Spleen (tissue), 11 donors: ENCODE results near the gene P2RY2. TPM values are rescaled to one million over a fixed set of nuclear protein-coding genes. Genes with fewer than 3 reads are reported as not detected.

Source experiments
- DNase-seq: peaks from one replicate; pipeline ENCODE4 v3.0.0-alpha.2; 2020
- H3K27ac ChIP-seq, 8 donors: fragments of 200-600 bp; sonication (generic) in 7 of 8; 1 replicate in 4 of 8; 2 replicates in 4 of 8; pipeline versions ENCODE4 v1.5.0 to v1.8.0; 2016 to 2021; ENCODE audit warnings: inconsistent platforms in 4 of 8, mild to moderate bottlenecking in 4 of 8, moderate library complexity in 1 of 8
- H3K27me3 ChIP-seq, 7 donors: fragments of 200-600 bp; sonication (generic) in 6 of 7; replicated peaks in 1 of 7; 1 replicate in 4 of 7; 2 replicates in 3 of 7; pipeline versions ENCODE4 v1.5.0 to v1.8.0; 2016 to 2021; ENCODE audit warnings: inconsistent platforms in 3 of 7, mild to moderate bottlenecking in 1 of 7
- H3K36me3 ChIP-seq, 6 donors: fragments of 200-600 bp; sonication (generic) in 5 of 6; 1 replicate in 4 of 6; 2 replicates in 2 of 6; pipeline versions ENCODE4 v1.5.0 to v1.8.0; 2016 to 2021; ENCODE audit warnings: inconsistent platforms in 2 of 6
- H3K4me1 ChIP-seq, 6 donors: fragments of 200-600 bp; sonication (generic) in 5 of 6; 1 replicate in 3 of 6; 2 replicates in 3 of 6; pipeline versions ENCODE4 v1.5.0 to v1.8.0; 2016 to 2021; ENCODE audit warnings: inconsistent platforms in 3 of 6
- H3K4me3 ChIP-seq, 8 donors: fragments of 200-600 bp; sonication (generic) in 7 of 8; 1 replicate in 4 of 8; 2 replicates in 4 of 8; pipeline versions ENCODE4 v1.5.0 to v1.8.0; 2016 to 2021; ENCODE audit warnings: inconsistent platforms in 4 of 8, mild to moderate bottlenecking in 4 of 8, moderate library complexity in 2 of 8
- H3K9me3 ChIP-seq, 8 donors: fragments of 200-600 bp; sonication (generic) in 7 of 8; 1 replicate in 4 of 8; 2 replicates in 4 of 8; pipeline versions ENCODE4 v1.5.0 to v1.8.0; 2016 to 2021; ENCODE audit warnings: inconsistent platforms in 4 of 8
- POLR2A ChIP-seq, 3 donors: fragments of 450-650 bp; IDR thresholded peaks; one replicate each; pipeline ENCODE4 v1.5.1; 2017; ENCODE audit warnings: antibody characterized with exemption in 3 of 3, mild to moderate bottlenecking in 1 of 3
- POLR2AphosphoS5 ChIP-seq, 3 donors: sonication (generic); formaldehyde crosslinking; IDR thresholded peaks; one replicate each; pipeline ENCODE4 v1.5.1; 2017; ENCODE audit warnings: antibody characterized with exemption in 3 of 3
- WGBS, 5 donors: extraction: QIAGEN DNeasy Blood & Tissue Kit in 3 of 5; methylation state at CpG; one replicate each; pipeline versions ENCODE4 v1.1.5 to v1.1.7; 2013 to 2018; 5-methylcytosine and 5-hydroxymethylcytosine counted together
- intact Hi-C: fragments of 100-400 bp; cut with DNase I; formaldehyde crosslinking; loops from one replicate; pipeline ENCODE4 v1.15.0; 2023; ENCODE audit warnings: low total_unique reads
- polyA plus RNA-seq, 3 donors: library from polyadenylated mRNA; stranded (reverse); fragments of 200-250 nt; gene quantifications; one replicate each; pipeline ENCODE4 v1.2.1, GENCODE V29; 2013
- total RNA-seq, 7 donors: library from RNA; depleted of rRNA in 3 of 7; stranded (reverse); fragments of >200 nt in 3 of 7; fragmentation: NEBNext Ultra II Directional in 4 of 7; extraction: Animal tissue kit (Norgen Biotek cat#: 25700) in 4 of 7; gene quantifications; one replicate each; pipeline versions ENCODE4 v1.1.0 to v1.2.1, GENCODE V29; 2016 to 2021
- TF ChIP-seq, protein P1 (sequence below), 11 experiments: fragments of 200-600 bp in 7 of 11; fragments of 450-650 bp in 4 of 11; sonication (generic) in 4 of 11; IDR thresholded peaks in 8 of 11; conservative IDR thresholded peaks in 3 of 11; 1 replicate in 7 of 11; 2 replicates in 4 of 11; pipeline versions ENCODE4 v1.4.0 to v1.8.0; 2016 to 2021; ENCODE audit warnings: antibody characterized with exemption in 11 of 11, inconsistent platforms in 4 of 11, mild to moderate bottlenecking in 1 of 11
- donor health status: healthy with polysubstance abuse.
- donor health status: DM: no; HTN: no; CAD: no; lungs with moderate emphysema.
- donor health status: DM: no; HTN: no; CAD: no.
- donor health status: Bipolar disorder and iron deficiency.
- donor health status: healthy.
- donor health status: DM: no; HTN: no; CAD: no.
- donor health status: DM: yes; HTN: yes; CAD: no.

P2RY2 gene
- total and polyA plus RNA-seq, 10 donors: 0.99 to 17.5 (median 10.7) TPM

- intact Hi-C loops: no loop called here
- H3K27ac ChIP-seq: no peak overlapping the region
- WGBS, 5 donors: 82 to 93% (median 83%) methylated on average over 4 of the region's 4 CpGs
- H3K4me1 ChIP-seq: peaks cover 0 to 13% (median 4%) of the 10 kb centered on the region in 6 donors
- H3K27me3 ChIP-seq: no peaks in the 10 kb centered on the region
- DNase-seq: no peak
- TF ChIP-seq POLR2A (IDR thresholded peaks at IDR 0.05) (no peak), POLR2AphosphoS5 (IDR thresholded peaks at IDR 0.05) (no peak)
- TF ChIP-seq, protein P1, sequence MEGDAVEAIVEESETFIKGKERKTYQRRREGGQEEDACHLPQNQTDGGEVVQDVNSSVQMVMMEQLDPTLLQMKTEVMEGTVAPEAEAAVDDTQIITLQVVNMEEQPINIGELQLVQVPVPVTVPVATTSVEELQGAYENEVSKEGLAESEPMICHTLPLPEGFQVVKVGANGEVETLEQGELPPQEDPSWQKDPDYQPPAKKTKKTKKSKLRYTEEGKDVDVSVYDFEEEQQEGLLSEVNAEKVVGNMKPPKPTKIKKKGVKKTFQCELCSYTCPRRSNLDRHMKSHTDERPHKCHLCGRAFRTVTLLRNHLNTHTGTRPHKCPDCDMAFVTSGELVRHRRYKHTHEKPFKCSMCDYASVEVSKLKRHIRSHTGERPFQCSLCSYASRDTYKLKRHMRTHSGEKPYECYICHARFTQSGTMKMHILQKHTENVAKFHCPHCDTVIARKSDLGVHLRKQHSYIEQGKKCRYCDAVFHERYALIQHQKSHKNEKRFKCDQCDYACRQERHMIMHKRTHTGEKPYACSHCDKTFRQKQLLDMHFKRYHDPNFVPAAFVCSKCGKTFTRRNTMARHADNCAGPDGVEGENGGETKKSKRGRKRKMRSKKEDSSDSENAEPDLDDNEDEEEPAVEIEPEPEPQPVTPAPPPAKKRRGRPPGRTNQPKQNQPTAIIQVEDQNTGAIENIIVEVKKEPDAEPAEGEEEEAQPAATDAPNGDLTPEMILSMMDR (IDR thresholded peaks at IDR 0.05 in 8 of 11, conservative IDR thresholded peaks at IDR 0.05 in 3 of 11): no peak
- no peaks in the 10 kb centered on the region for H3K36me3 ChIP-seq
- no peaks in the 10 kb centered on the region for H3K9me3 ChIP-seq
- H3K4me3 ChIP-seq: no peak overlapping the region
Measured at GRCh38 chr11:73252577-73253191, 34.6 kb downstream of the P2RY2 start.

- H3K4me1 ChIP-seq: peaks cover 8 to 36% (median 16%) of the 10 kb centered on the region in 6 donors
- DNase-seq: no peak
- no peaks in the 10 kb centered on the region for H3K36me3 ChIP-seq
- 59 to 76% (median 70%) methylated on average over 5 to 6 of the region's 6 CpGs for WGBS, 5 donors
- no peak overlapping the region for H3K4me3 ChIP-seq
- intact Hi-C loops: no loop called here
- TF ChIP-seq POLR2AphosphoS5 (IDR thresholded peaks at IDR 0.05): peak; percentile 62 to 69 (median 62)
- TF ChIP-seq, protein P1 (IDR thresholded peaks at IDR 0.05 in 8 of 11, conservative IDR thresholded peaks at IDR 0.05 in 3 of 11): no peak
- no peak for TF ChIP-seq POLR2A (IDR thresholded peaks at IDR 0.05)
- no peaks in the 10 kb centered on the region for H3K9me3 ChIP-seq
- no peaks in the 10 kb centered on the region for H3K27me3 ChIP-seq
- peak overlapping the region; percentile 61 to 81 (median 74) for H3K27ac ChIP-seq
Measured at GRCh38 chr11:73257342-73258103, 39.4 kb downstream of the P2RY2 start.

GRCh38 chr11:73258104-73259035, 40.3 kb downstream of the P2RY2 start:
- Histone ChIP-seq H3K27ac (peak overlapping the region; percentile 27 to 81 (median 74)), H3K4me1 (peaks cover 8 to 36% (median 16%) of the 10 kb centered on the region in 6 donors), H3K27me3 (peaks cover 0 to 4% (median 0%) of the 10 kb centered on the region in 7 donors), H3K9me3 (no peaks in the 10 kb centered on the region), H3K36me3 (no peaks in the 10 kb centered on the region), H3K4me3 (no peak overlapping the region)
- DNase-seq: no peak
- intact Hi-C loops: no loop called here
- 75 to 91% (median 83%) methylated on average over 6 to 7 of the region's 7 CpGs for WGBS, 5 donors
- TF ChIP-seq POLR2AphosphoS5 (IDR thresholded peaks at IDR 0.05): no peak
- TF ChIP-seq, protein P1 (IDR thresholded peaks at IDR 0.05 in 8 of 11, conservative IDR thresholded peaks at IDR 0.05 in 3 of 11): no peak
- no peak for TF ChIP-seq POLR2A (IDR thresholded peaks at IDR 0.05)
